Measurements from ENCODE around the gene CYP2U1.

The CYP2U1 gene

DNA sequence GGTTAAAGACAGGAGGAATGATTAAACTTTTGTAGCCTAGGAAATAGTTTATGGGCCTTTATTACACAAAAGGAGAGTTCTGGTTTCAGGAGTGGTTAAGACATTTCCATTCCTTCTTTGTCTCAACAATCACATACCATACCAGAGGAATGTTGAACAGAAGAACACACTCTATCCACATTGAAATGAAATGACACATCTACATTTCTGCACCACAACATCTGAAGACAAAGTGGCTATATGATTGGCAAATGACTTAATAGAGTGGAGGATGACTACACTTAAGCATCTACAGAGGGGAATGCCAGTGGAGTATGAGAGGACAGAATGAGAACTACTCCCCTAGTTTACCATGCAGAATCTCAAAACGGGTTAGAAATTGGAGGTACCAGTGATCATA, 8.0 kb downstream of the CYP2U1 start:
- TF ChIP-seq EZH2phosphoT487 (conservative IDR thresholded peaks at IDR 0.05; ENCODE audit: low read length) = no peak
- TF ChIP-seq, protein P1, sequence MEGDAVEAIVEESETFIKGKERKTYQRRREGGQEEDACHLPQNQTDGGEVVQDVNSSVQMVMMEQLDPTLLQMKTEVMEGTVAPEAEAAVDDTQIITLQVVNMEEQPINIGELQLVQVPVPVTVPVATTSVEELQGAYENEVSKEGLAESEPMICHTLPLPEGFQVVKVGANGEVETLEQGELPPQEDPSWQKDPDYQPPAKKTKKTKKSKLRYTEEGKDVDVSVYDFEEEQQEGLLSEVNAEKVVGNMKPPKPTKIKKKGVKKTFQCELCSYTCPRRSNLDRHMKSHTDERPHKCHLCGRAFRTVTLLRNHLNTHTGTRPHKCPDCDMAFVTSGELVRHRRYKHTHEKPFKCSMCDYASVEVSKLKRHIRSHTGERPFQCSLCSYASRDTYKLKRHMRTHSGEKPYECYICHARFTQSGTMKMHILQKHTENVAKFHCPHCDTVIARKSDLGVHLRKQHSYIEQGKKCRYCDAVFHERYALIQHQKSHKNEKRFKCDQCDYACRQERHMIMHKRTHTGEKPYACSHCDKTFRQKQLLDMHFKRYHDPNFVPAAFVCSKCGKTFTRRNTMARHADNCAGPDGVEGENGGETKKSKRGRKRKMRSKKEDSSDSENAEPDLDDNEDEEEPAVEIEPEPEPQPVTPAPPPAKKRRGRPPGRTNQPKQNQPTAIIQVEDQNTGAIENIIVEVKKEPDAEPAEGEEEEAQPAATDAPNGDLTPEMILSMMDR (IDR thresholded peaks at IDR 0.05; ENCODE audit: insufficient read depth, low read length, poor library complexity, severe bottlenecking) = no peak
- Histone ChIP-seq H2AFZ (ENCODE audit: low read depth, low read length, severe bottlenecking) (no peak overlapping the region), H3K79me2 (ENCODE audit: insufficient read depth, low read length) (no peaks in the 10 kb centered on the region), H3K4me2 (ENCODE audit: low read depth, low read length, poor library complexity, severe bottlenecking) (no peak overlapping the region), H3K36me3 (ENCODE audit: low read length) (no peaks in the 10 kb centered on the region), H3K9me2 (replicated peaks; ENCODE audit: insufficient read depth, low read length) (no peaks in the 10 kb centered on the region), H3K4me3 (ENCODE audit: insufficient read depth, low read length, poor library complexity, severe bottlenecking) (no peak overlapping the region), H4K20me1 (ENCODE audit: low read depth, low read length) (no peaks in the 10 kb centered on the region), H3K9me3 (ENCODE audit: insufficient read depth, low read length) (no peaks in the 10 kb centered on the region), H3K9ac (ENCODE audit: low read length) (no peak overlapping the region), H3K27ac (ENCODE audit: low read depth, low read length) (no peak overlapping the region), H3K27me3 (ENCODE audit: low read length) (no peaks in the 10 kb centered on the region), H3F3A (ENCODE audit: insufficient read depth) (no peaks in the 10 kb centered on the region)

DNA sequence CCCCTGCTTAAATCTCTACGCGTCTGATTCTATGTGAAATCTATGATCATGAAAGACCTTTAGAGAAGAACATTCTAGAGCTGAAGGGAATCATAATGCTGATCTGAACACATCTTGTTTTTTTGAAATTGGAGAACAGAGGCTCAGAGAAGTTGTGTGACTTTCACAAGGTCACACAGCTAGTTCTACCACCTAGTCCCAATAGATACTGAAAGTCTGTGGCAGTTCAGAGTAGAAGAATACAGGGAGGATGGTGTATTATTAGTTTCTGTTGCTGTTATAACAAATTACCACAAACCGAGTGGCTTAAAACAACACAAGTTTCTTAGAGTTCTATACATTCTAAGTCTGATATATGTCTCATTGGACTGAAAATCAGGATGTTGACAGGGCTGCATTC, 14.5 kb downstream of the CYP2U1 start:
- H3K9me3 ChIP-seq (ENCODE audit: insufficient read depth, low read length) = no peaks in the 10 kb centered on the region
- no peak for TF ChIP-seq EZH2phosphoT487 (conservative IDR thresholded peaks at IDR 0.05; ENCODE audit: low read length)
- TF ChIP-seq, protein P1 (IDR thresholded peaks at IDR 0.05; ENCODE audit: insufficient read depth, low read length, poor library complexity, severe bottlenecking) = no peak
- H3K9ac ChIP-seq (ENCODE audit: low read length) = no peak overlapping the region
- H3K4me2 ChIP-seq (ENCODE audit: low read depth, low read length, poor library complexity, severe bottlenecking) = no peak overlapping the region
- no peaks in the 10 kb centered on the region for H3K36me3 ChIP-seq (ENCODE audit: low read length)
- no peaks in the 10 kb centered on the region for H3F3A ChIP-seq (ENCODE audit: insufficient read depth)
- no peak overlapping the region for H2AFZ ChIP-seq (ENCODE audit: low read depth, low read length, severe bottlenecking)
- H3K27ac ChIP-seq (ENCODE audit: low read depth, low read length) = no peak overlapping the region
- H3K79me2 ChIP-seq (ENCODE audit: insufficient read depth, low read length) = no peaks in the 10 kb centered on the region
- H3K9me2 ChIP-seq (replicated peaks; ENCODE audit: insufficient read depth, low read length) = no peaks in the 10 kb centered on the region
- H3K27me3 ChIP-seq (ENCODE audit: low read length) = no peaks in the 10 kb centered on the region
- H4K20me1 ChIP-seq (ENCODE audit: low read depth, low read length) = no peaks in the 10 kb centered on the region
- no peak overlapping the region for H3K4me3 ChIP-seq (ENCODE audit: insufficient read depth, low read length, poor library complexity, severe bottlenecking)

DNA sequence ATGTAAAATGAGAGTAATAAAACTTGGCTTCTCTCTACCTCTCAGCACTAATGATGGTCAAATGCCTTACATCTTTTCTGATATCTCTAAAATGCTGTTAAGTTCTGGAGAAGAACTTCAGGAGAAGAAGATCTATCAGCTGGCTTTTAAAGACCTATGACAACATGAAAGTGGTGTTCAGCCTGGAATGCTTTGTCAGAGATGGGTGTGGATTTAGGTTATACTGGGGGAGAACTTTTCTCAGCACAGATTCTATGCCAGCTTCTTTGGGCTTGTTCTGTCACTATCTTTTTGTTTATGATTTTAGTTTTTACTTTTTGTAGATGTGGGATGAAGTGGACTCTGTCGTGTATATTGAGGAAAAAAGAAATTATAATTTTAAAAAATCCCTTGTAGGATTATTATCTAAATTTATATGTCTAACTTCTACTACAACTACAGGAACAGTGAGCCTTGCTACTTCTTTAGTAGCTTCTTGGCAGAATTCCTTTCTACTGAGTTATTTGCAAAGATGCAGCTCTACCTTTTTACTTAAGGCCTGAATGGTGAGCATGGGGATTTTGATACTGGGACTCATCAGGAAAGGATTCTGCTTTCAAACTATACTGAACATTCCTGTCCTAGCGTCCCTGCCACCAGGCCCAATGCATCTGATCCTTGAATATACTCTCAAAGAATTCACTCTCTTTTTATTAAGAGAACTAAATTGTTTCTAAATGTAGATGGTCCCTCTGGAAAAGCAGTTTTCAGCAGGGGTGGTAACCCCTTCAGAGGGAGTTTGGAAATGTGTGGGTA, 19.6 kb downstream of the CYP2U1 start:
- Histone ChIP-seq H2AFZ (ENCODE audit: low read depth, low read length, severe bottlenecking) (no peak overlapping the region), H3K4me2 (ENCODE audit: low read depth, low read length, poor library complexity, severe bottlenecking) (no peak overlapping the region), H3F3A (ENCODE audit: insufficient read depth) (no peaks in the 10 kb centered on the region), H3K9ac (ENCODE audit: low read length) (no peak overlapping the region), H3K27ac (ENCODE audit: low read depth, low read length) (no peak overlapping the region), H3K4me3 (ENCODE audit: insufficient read depth, low read length, poor library complexity, severe bottlenecking) (no peak overlapping the region), H3K9me3 (ENCODE audit: insufficient read depth, low read length) (no peaks in the 10 kb centered on the region), H3K36me3 (ENCODE audit: low read length) (no peaks in the 10 kb centered on the region), H4K20me1 (ENCODE audit: low read depth, low read length) (no peaks in the 10 kb centered on the region), H3K79me2 (ENCODE audit: insufficient read depth, low read length) (no peaks in the 10 kb centered on the region), H3K27me3 (ENCODE audit: low read length) (no peaks in the 10 kb centered on the region), H3K9me2 (replicated peaks; ENCODE audit: insufficient read depth, low read length) (no peaks in the 10 kb centered on the region)
- TF ChIP-seq, protein P1 (IDR thresholded peaks at IDR 0.05; ENCODE audit: insufficient read depth, low read length, poor library complexity, severe bottlenecking) = no peak
- TF ChIP-seq EZH2phosphoT487 (conservative IDR thresholded peaks at IDR 0.05; ENCODE audit: low read length) = no peak

Measured in SU-DHL-6 (cell line).